Measurements from ENCODE around the gene MMP17.

The MMP17 gene

GRCh38 chr12:131829791-131830334 is 1.7 kb downstream of the MMP17 start:
- Histone ChIP-seq H4K20me1 (ENCODE audit: insufficient read depth, low read length) (no peaks in the 10 kb centered on the region), H3K9me3 (ENCODE audit: low read length) (no peaks in the 10 kb centered on the region), H3K79me2 (ENCODE audit: insufficient read depth, low read length) (no peaks in the 10 kb centered on the region), H3K9me2 (ENCODE audit: low read depth, low read length) (no peaks in the 10 kb centered on the region), H3K4me1 (ENCODE audit: insufficient read depth, low read length, severe bottlenecking) (no peaks in the 10 kb centered on the region), H3F3A (ENCODE audit: insufficient read depth, low read length) (no peaks in the 10 kb centered on the region), H3K4me3 (ENCODE audit: low read depth, low read length, poor library complexity, severe bottlenecking) (no peak overlapping the region), H3K27ac (ENCODE audit: low read depth, low read length, poor library complexity, severe bottlenecking) (no peak overlapping the region), H3K36me3 (ENCODE audit: insufficient read depth, low read length) (no peaks in the 10 kb centered on the region), H3K4me2 (ENCODE audit: low read length) (no peak overlapping the region), H2AFZ (ENCODE audit: low read length) (no peak overlapping the region), H3K9ac (ENCODE audit: low read length) (no peak overlapping the region), H3K27me3 (ENCODE audit: insufficient read depth, low read length) (no peaks in the 10 kb centered on the region)
- TF ChIP-seq CTCF (IDR thresholded peaks at IDR 0.05; ENCODE audit: low read length) (no peak), EZH2 (IDR thresholded peaks at IDR 0.05; ENCODE audit: borderline replicate concordance, low read length) (no peak)

GRCh38 chr12:131830335-131830913 is 2.2 kb downstream of the MMP17 start:
- Histone ChIP-seq H3F3A (ENCODE audit: insufficient read depth, low read length) (no peaks in the 10 kb centered on the region), H3K4me1 (ENCODE audit: insufficient read depth, low read length, severe bottlenecking) (no peaks in the 10 kb centered on the region), H3K9me3 (ENCODE audit: low read length) (no peaks in the 10 kb centered on the region), H3K9ac (ENCODE audit: low read length) (no peak overlapping the region), H3K27ac (ENCODE audit: low read depth, low read length, poor library complexity, severe bottlenecking) (no peak overlapping the region), H4K20me1 (ENCODE audit: insufficient read depth, low read length) (no peaks in the 10 kb centered on the region), H3K27me3 (ENCODE audit: insufficient read depth, low read length) (no peaks in the 10 kb centered on the region), H3K4me2 (ENCODE audit: low read length) (no peak overlapping the region), H3K4me3 (ENCODE audit: low read depth, low read length, poor library complexity, severe bottlenecking) (no peak overlapping the region), H3K79me2 (ENCODE audit: insufficient read depth, low read length) (no peaks in the 10 kb centered on the region), H3K36me3 (ENCODE audit: insufficient read depth, low read length) (no peaks in the 10 kb centered on the region), H3K9me2 (ENCODE audit: low read depth, low read length) (no peaks in the 10 kb centered on the region), H2AFZ (ENCODE audit: low read length) (no peak overlapping the region)
- TF ChIP-seq CTCF (IDR thresholded peaks at IDR 0.05; ENCODE audit: low read length), result peak; percentile 17
- no peak for TF ChIP-seq EZH2 (IDR thresholded peaks at IDR 0.05; ENCODE audit: borderline replicate concordance, low read length)

GRCh38 chr12:131830914-131831571 is 2.9 kb downstream of the MMP17 start:
- no peak overlapping the region for H3K27ac ChIP-seq (ENCODE audit: low read depth, low read length, poor library complexity, severe bottlenecking)
- no peak overlapping the region for H2AFZ ChIP-seq (ENCODE audit: low read length)
- no peak overlapping the region for H3K4me3 ChIP-seq (ENCODE audit: low read depth, low read length, poor library complexity, severe bottlenecking)
- no peaks in the 10 kb centered on the region for H3K36me3 ChIP-seq (ENCODE audit: insufficient read depth, low read length)
- no peaks in the 10 kb centered on the region for H3K27me3 ChIP-seq (ENCODE audit: insufficient read depth, low read length)
- no peak for TF ChIP-seq EZH2 (IDR thresholded peaks at IDR 0.05; ENCODE audit: borderline replicate concordance, low read length)
- TF ChIP-seq CTCF (IDR thresholded peaks at IDR 0.05; ENCODE audit: low read length), result no peak
- H3K79me2 ChIP-seq (ENCODE audit: insufficient read depth, low read length), result no peaks in the 10 kb centered on the region
- H4K20me1 ChIP-seq (ENCODE audit: insufficient read depth, low read length), result no peaks in the 10 kb centered on the region
- H3K4me2 ChIP-seq (ENCODE audit: low read length), result no peak overlapping the region
- H3K9ac ChIP-seq (ENCODE audit: low read length), result no peak overlapping the region
- no peaks in the 10 kb centered on the region for H3K9me2 ChIP-seq (ENCODE audit: low read depth, low read length)
- H3F3A ChIP-seq (ENCODE audit: insufficient read depth, low read length), result no peaks in the 10 kb centered on the region
- H3K4me1 ChIP-seq (ENCODE audit: insufficient read depth, low read length, severe bottlenecking), result no peaks in the 10 kb centered on the region
- no peaks in the 10 kb centered on the region for H3K9me3 ChIP-seq (ENCODE audit: low read length)

Data from OCI-LY1 (cell line).